Erythroblast (primary cell): Measurements from ENCODE around the gene SMARCB1.

ENCODE experiments used
- DNase-seq, 2 experiments: peaks; one replicate each; lab custom pipeline; 2025; lab: John Stamatoyannopoulos, UW
- GATA1 ChIP-seq: IDR thresholded peaks from 2 replicates; pipeline ENCODE4 v1.6.1; 2011; ENCODE audit warnings: low read depth, mild to moderate bottlenecking, control low read depth, low read length, moderate library complexity
- POLR2A ChIP-seq: IDR thresholded peaks from 2 replicates; pipeline ENCODE4 v1.6.1; 2011; ENCODE audit warnings: mild to moderate bottlenecking, low read length

SMARCB1 gene

GRCh38 chr22:23882370-23882769 is 95.6 kb downstream of the SMARCB1 start:
- no peak for DNase-seq
- no peak for TF ChIP-seq POLR2A
- TF ChIP-seq GATA1, result no peak

DNA sequence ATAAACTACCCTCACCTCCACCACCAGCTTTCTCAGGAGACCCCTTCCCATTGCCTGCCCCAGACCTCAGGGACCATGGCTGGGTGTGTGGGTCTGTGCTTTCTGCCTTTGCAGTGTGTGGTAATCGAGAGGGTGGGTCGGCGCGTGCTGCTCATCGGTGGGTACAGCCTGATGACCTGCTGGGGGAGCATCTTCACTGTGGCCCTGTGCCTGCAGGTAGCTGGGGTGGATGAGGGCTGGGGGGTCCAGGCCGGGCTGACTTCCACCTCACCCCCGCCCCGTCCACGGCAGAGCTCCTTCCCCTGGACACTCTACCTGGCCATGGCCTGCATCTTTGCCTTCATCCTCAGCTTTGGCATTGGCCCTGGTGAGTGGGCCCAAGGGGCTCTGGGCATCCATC is 96.9 kb downstream of the SMARCB1 start:
- DNase-seq, result no peak
- TF ChIP-seq POLR2A (no peak), GATA1 (no peak)

GRCh38 chr22:23884140-23884539 is 97.4 kb downstream of the SMARCB1 start:
- TF ChIP-seq GATA1 (no peak), POLR2A (no peak)

More at GRCh38 chr22:23884140-23884539, 97.4 kb downstream of the SMARCB1 start:
- no peak for DNase-seq
